H7 (cell line): Measurements from ENCODE around the gene WNT5A. TPM values are rescaled to one million over a fixed set of nuclear protein-coding genes. Genes with fewer than 3 reads are reported as not detected.

Source experiments
- DNase-seq: peaks from one replicate; pipeline ENCODE4 v3.0.0; 2012
- H3K27me3 ChIP-seq: 2 replicates; pipeline ENCODE4 v1.6.0; 2011; ENCODE audit warnings: mild to moderate bottlenecking, low read length; ENCODE audit not compliant: control insufficient read depth, insufficient read depth
- H3K36me3 ChIP-seq: replicated peaks from 2 replicates; pipeline ENCODE4 v1.5.1; 2011; ENCODE audit warnings: low read length; ENCODE audit not compliant: control insufficient read depth, insufficient read depth
- H3K4me3 ChIP-seq: 2 replicates; pipeline ENCODE4 v1.5.1; 2011; ENCODE audit warnings: low read depth, mild to moderate bottlenecking, control low read depth, low read length, moderate library complexity; ENCODE audit not compliant: insufficient read depth
- total RNA-seq: library from RNA; depleted of rRNA; stranded (reverse); fragments of >200 nt; shearing (Covaris generic); gene quantifications from 2 replicates; pipeline ENCODE4 v1.2.3, GENCODE V29; 2014; rRNA removed

WNT5A gene
- total RNA-seq: 11.5 and 15.7 TPM in 2 replicates

DNA sequence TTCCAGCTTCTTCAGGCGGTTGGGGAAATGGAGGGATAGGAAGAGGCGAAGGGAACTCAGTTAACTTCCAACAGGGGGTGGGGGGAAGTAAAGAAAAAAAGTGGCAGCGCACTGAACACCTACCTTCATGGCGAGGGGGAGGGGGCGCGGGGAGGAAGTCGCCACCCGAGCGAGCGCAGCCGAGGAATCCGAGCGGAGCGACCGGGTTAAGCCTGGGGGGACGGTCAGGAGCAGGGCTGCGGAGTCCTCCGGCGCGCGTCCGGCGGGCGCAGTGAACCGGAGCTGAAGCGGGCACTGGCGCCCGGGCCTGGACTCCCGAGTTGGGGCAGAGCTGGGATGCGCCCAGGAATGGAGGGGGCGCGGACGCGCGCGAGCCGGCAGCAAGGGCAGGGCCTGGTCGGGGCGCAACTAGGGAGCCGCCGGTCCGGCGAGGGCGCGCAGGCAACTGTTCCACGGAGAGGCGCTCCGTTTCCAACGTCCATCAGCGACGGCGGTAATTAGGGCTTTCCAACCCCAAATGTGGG is at the start of gene WNT5A:
Gene WNT5A (minus strand): TSS at position 450 of the 524 bp plus-strand sequence. CDS start 321 bp downstream, at position 129.
- Histone ChIP-seq H3K4me3 (peak within 1 kb of the TSS; percentile 72), H3K36me3 (no peaks in the 10 kb centered on the region), H3K27me3 (peaks cover 71% of the 10 kb centered on the region)
- peak; percentile 91 for DNase-seq

DNA sequence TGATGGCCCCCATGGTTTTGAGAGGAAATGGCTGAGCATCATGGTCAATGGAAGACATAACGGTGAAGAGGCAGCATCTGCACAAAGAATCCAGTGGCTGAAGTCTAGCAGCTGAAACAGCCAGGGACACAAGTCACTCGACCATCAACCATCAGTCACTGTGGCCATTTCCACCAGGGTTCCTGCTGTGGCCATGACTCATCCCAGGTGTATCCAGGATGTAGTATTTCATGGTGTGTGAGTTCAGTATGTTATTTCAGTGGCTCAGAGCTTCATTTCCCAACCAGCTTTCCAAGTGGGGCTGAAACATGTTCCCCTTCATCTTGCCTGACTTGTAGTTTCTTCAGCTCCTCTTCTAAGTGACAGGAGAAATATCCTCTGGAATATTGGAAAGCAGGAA is 47.8 kb upstream of the WNT5A start:
- no peaks in the 10 kb centered on the region for H3K36me3 ChIP-seq
- no peak for DNase-seq
- no peak overlapping the region for H3K4me3 ChIP-seq
- no peaks in the 10 kb centered on the region for H3K27me3 ChIP-seq

DNA sequence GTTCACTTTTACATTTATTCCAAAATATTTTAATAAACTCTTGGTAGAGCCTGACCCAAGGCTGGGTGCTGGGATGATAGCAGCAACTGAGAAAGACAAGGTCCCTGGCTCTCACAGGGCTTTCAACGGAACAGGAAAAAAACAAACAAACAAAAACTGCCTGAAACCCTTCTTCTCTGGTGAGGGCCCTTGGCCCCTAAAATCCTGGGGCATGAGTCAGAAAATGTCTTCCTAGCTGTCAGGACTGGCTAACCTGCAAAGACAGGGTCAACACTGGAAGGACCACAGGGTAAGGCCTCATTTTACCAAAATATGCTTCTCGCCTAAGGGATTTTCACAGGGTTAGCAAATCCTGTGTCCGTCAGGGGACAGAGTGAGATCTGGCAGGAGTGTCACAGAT is 45.7 kb upstream of the WNT5A start:
- Histone ChIP-seq H3K36me3 (no peaks in the 10 kb centered on the region), H3K4me3 (no peak overlapping the region), H3K27me3 (no peaks in the 10 kb centered on the region)
- DNase-seq: no peak

DNA sequence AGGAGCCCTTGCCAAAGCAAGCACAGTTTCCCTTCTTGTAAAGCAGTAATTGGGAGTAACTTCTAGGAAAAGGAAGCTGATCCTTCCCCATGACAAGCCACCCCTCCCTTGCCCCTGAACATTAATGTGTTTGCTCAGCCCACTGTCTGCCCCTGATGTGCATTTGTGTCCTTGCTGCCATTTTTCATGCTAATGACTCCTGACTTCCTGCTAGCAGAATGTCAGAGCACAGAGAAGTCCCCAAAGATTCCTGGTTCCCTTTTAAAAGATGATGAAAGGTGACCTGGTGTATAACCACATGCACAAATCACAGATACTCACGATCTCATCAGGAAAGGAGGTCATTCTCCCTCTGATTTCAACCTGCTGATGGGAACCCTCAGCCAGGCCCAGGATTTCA is 44.2 kb upstream of the WNT5A start:
- Histone ChIP-seq H3K27me3 (no peaks in the 10 kb centered on the region), H3K36me3 (no peaks in the 10 kb centered on the region), H3K4me3 (no peak overlapping the region)
- DNase-seq: no peak

- H3K27me3 ChIP-seq: no peaks in the 10 kb centered on the region; the same call in 1 of the 2 replicates
- H3K4me3 ChIP-seq: no peak overlapping the region
- no peaks in the 10 kb centered on the region for H3K36me3 ChIP-seq
- DNase-seq: no peak
Measured at GRCh38 chr3:55527361-55527760, 40.3 kb upstream of the WNT5A start.

GRCh38 chr3:55526332-55527030 is 39.4 kb upstream of the WNT5A start:
- no peak overlapping the region for H3K4me3 ChIP-seq
- no peaks in the 10 kb centered on the region; the same call in 1 of the 2 replicates for H3K27me3 ChIP-seq
- H3K36me3 ChIP-seq: no peaks in the 10 kb centered on the region
- no peak for DNase-seq

- Histone ChIP-seq H3K4me3 (no peak overlapping the region), H3K36me3 (no peaks in the 10 kb centered on the region), H3K27me3 (no peaks in the 10 kb centered on the region; the same call in 1 of the 2 replicates)
- no peak for DNase-seq
Measured at GRCh38 chr3:55525436-55525835, 38.3 kb upstream of the WNT5A start.

DNA sequence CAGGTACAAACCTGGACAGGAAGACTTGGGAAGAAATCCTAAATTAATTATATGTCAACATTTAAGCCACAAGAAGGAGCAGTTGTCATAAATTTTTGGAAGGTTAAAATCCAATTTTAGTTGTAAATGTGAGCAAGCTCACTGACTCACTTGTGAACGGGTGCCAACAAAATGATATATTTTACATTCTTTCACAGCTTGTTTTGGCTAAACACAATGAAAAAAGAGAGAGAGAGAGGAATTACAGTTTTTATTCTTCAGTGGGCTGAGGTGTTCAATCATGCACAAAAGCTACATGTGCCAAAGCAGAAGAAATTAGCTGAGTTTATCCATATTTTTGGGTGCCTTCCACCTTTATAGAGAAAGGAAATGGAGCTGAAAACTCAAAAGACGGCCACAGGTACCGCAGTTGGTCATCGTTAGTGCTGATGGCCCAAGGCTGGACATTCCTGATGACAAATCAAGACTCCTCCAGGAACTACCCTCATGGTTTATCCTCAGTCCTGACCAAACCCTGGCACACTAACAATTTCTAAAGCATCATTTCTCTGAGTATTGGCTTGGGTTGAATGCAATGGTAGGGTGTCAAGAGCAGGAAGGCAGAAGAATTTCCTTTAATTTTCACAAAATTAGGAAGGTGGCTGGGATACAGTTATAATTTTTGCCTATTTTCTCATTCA is 37.6 kb upstream of the WNT5A start:
- Histone ChIP-seq H3K4me3 (no peak overlapping the region), H3K36me3 (no peaks in the 10 kb centered on the region), H3K27me3 (no peaks in the 10 kb centered on the region; the same call in 1 of the 2 replicates)
- DNase-seq: no peak

- no peak overlapping the region for H3K4me3 ChIP-seq
- H3K27me3 ChIP-seq: no peaks in the 10 kb centered on the region; the same call in 1 of the 2 replicates
- DNase-seq: no peak
- no peaks in the 10 kb centered on the region for H3K36me3 ChIP-seq
Measured at GRCh38 chr3:55523471-55523870, 36.4 kb upstream of the WNT5A start.

DNA sequence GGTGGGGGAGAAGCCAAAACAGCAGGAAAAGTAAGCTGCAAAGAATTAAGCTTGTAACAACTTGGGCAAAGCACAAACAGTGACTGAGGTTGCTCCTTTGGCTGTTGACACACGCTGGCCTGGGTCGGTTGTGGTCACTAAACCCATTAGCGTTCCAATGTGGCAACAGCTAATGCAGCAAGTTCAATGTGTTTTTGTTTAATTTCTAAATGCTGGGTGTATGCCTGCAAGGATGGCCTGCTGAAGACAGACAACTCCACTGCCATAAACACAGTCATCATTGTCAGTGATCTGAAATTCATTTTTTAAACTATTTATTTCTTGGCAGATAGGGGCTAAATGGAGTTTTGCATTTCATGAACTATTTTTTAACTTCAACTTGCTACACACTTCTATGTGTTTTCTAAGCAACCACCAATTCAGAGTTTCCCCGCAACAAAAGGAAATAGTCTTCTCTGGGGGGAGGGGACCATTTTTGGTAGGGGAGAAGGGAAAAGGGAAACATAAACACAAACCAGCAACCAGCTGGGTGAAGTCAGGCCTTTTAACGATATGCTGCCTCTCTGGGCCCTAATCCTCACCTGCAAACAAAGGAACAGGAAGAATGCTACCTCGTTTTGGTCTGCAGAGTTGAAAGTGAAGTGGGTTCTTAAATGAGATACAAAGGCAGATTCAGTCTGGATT is 34.8 kb upstream of the WNT5A start:
- Histone ChIP-seq H3K36me3 (no peaks in the 10 kb centered on the region), H3K4me3 (no peak overlapping the region), H3K27me3 (no peaks in the 10 kb centered on the region; the same call in 1 of the 2 replicates)
- peak; percentile 62 for DNase-seq

DNA sequence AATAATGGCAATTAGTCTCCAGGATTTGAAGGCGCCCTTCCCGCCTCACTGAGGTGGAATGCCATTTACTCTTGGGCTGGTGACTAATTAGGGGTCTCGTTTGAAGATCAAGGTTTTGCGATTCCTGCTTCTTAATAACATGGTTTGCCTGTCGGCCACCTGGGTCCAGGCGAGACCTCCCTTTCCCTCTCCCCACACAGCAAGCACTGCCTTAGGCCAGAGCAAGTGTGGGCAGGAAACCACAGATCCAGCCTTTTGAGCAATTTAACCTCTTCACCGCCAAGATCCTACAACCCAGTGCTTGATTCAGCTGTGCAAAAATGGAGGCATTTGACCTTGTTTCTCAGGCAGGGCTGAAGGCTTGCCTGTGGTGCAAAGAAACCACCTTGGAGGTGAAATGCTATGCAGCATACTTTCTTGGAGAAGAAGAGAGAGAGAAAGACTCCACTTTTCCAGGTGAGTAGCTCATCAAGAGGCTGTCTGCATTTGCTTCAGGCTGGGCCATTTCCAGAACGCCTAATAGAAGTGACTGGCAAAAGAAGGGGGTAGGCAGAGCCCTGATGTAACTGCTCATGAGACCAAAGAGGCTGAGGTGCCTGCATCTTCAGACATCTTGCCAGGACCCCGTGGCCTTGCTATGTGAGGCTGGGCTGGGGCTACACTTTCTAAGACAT is 34.1 kb upstream of the WNT5A start:
- DNase-seq: no peak
- no peaks in the 10 kb centered on the region; the same call in 1 of the 2 replicates for H3K27me3 ChIP-seq

GRCh38 chr3:55519019-55519418 is 31.9 kb upstream of the WNT5A start:
- Histone ChIP-seq H3K36me3 (no peaks in the 10 kb centered on the region), H3K4me3 (no peak overlapping the region), H3K27me3 (no peaks in the 10 kb centered on the region; the same call in 1 of the 2 replicates)
- DNase-seq: no peak

More for the DNA sequence above, 34.1 kb upstream of the WNT5A start:
- H3K36me3 ChIP-seq: no peaks in the 10 kb centered on the region
- no peak overlapping the region for H3K4me3 ChIP-seq

GRCh38 chr3:55518451-55518850 is 31.3 kb upstream of the WNT5A start:
- Histone ChIP-seq H3K4me3 (no peak overlapping the region), H3K27me3 (no peaks in the 10 kb centered on the region; the same call in 1 of the 2 replicates), H3K36me3 (no peaks in the 10 kb centered on the region)
- no peak for DNase-seq

GRCh38 chr3:55516392-55517030 is 29.4 kb upstream of the WNT5A start:
- H3K27me3 ChIP-seq: no peaks in the 10 kb centered on the region
- no peak for DNase-seq
- H3K4me3 ChIP-seq: no peak overlapping the region
- H3K36me3 ChIP-seq: no peaks in the 10 kb centered on the region
